Loucy (cell line): ENCODE results near the gene OR4S1.
"Not testable (repeated sequence)": the region's sequence is repeated elsewhere in the genome, so short reads cannot be mapped to it uniquely, and the experiment has no call there.

Experiments
- H2AFZ ChIP-seq: fragments of 200-600 bp; sonication (generic); 2 replicates; pipeline ENCODE4 v1.6.0; 2016; ENCODE audit warnings: antibody characterized with exemption, mild to moderate bottlenecking, low read length, moderate library complexity
- H3F3A ChIP-seq: fragments of 200-600 bp; 2 replicates; pipeline ENCODE4 v1.6.0; 2016; ENCODE audit warnings: antibody characterized with exemption, low read depth, mild to moderate bottlenecking
- H3K27me3 ChIP-seq: fragments of 200-600 bp; sonication (generic); 2 replicates; pipeline ENCODE4 v1.6.1; 2014; ENCODE audit warnings: low read length, mild to moderate bottlenecking; ENCODE audit not compliant: insufficient read depth, poor library complexity, severe bottlenecking
- H3K36me3 ChIP-seq: fragments of 200-600 bp; sonication (generic); 2 replicates; pipeline ENCODE4 v1.6.1; 2016; ENCODE audit warnings: low read length; ENCODE audit not compliant: insufficient read depth
- H3K4me1 ChIP-seq: fragments of 200-600 bp; sonication (generic); 2 replicates; pipeline ENCODE4 v1.5.1; 2014; ENCODE audit warnings: low read length, mild to moderate bottlenecking; ENCODE audit not compliant: insufficient read depth, poor library complexity, severe bottlenecking
- H3K4me2 ChIP-seq: fragments of 200-600 bp; sonication (generic); 2 replicates; pipeline ENCODE4 v1.6.0; 2014; ENCODE audit warnings: antibody characterized with exemption, low read length, low read depth, mild to moderate bottlenecking; ENCODE audit not compliant: poor library complexity, severe bottlenecking
- H3K4me3 ChIP-seq: fragments of 200-600 bp; sonication (generic); 2 replicates; pipeline ENCODE4 v1.5.1; 2014; ENCODE audit warnings: low read length, mild to moderate bottlenecking, mixed read lengths; ENCODE audit not compliant: poor library complexity, severe bottlenecking
- H3K79me2 ChIP-seq: fragments of 200-600 bp; sonication (generic); 2 replicates; pipeline ENCODE4 v1.6.1; 2014; ENCODE audit warnings: low read length; ENCODE audit not compliant: insufficient read depth
- H3K9ac ChIP-seq: fragments of 200-600 bp; sonication (generic); 2 replicates; pipeline ENCODE4 v1.6.0; 2014; ENCODE audit warnings: mild to moderate bottlenecking, low read depth, low read length, moderate library complexity; ENCODE audit not compliant: poor library complexity, severe bottlenecking
- H3K9me2 ChIP-seq: fragments of 200-600 bp; sonication (generic); replicated peaks from 2 replicates; pipeline ENCODE4 v1.6.1; 2016; ENCODE audit warnings: low read depth, low read length, mixed read lengths
- H3K9me3 ChIP-seq: fragments of 200-600 bp; sonication (generic); 2 replicates; pipeline ENCODE4 v1.6.1; 2014; ENCODE audit warnings: mild to moderate bottlenecking, antibody characterized with exemption, low read length, low read depth; ENCODE audit not compliant: insufficient read depth
- H4K20me1 ChIP-seq: fragments of 200-600 bp; sonication (generic); 2 replicates; pipeline ENCODE4 v1.6.0; 2014; ENCODE audit warnings: antibody characterized with exemption, low read length, mild to moderate bottlenecking; ENCODE audit not compliant: insufficient read depth, poor library complexity, severe bottlenecking
- EZH2phosphoT487 ChIP-seq: fragments of 200-600 bp; IDR thresholded peaks from 2 replicates; pipeline ENCODE4 v1.6.1; 2018; ENCODE audit warnings: antibody characterized with exemption, mild to moderate bottlenecking, moderate library complexity, borderline replicate concordance
- TF ChIP-seq, protein P1 (sequence below): fragments of 200-600 bp; sonication (generic); conservative IDR thresholded peaks from 2 replicates; pipeline ENCODE4 v1.5.1; 2014; ENCODE audit warnings: mild to moderate bottlenecking, antibody characterized with exemption, low read length

OR4S1 gene

DNA sequence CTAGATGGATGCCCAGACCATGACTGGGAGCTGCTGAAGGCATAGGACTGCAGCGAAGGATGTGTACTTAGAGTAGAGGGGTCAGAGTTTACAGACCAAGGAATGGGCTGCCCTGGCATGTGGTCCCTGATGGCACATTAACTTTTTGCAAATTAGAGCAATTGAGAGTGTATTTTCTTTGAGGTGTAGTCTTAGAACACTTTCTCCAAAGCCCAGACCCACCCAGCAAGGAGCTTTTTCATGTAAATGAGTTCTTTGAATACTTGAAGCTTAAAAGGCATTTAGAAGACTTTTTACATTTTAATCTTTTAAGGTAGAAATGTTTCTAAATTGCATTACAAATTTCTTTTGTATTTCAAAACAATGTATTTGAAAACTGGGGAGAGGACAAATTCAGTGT is 33.4 kb upstream of the OR4S1 start:
- H3F3A ChIP-seq, result no peaks in the 10 kb centered on the region
- no peak for TF ChIP-seq EZH2phosphoT487
- TF ChIP-seq, protein P1, sequence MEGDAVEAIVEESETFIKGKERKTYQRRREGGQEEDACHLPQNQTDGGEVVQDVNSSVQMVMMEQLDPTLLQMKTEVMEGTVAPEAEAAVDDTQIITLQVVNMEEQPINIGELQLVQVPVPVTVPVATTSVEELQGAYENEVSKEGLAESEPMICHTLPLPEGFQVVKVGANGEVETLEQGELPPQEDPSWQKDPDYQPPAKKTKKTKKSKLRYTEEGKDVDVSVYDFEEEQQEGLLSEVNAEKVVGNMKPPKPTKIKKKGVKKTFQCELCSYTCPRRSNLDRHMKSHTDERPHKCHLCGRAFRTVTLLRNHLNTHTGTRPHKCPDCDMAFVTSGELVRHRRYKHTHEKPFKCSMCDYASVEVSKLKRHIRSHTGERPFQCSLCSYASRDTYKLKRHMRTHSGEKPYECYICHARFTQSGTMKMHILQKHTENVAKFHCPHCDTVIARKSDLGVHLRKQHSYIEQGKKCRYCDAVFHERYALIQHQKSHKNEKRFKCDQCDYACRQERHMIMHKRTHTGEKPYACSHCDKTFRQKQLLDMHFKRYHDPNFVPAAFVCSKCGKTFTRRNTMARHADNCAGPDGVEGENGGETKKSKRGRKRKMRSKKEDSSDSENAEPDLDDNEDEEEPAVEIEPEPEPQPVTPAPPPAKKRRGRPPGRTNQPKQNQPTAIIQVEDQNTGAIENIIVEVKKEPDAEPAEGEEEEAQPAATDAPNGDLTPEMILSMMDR, result no peak

DNA sequence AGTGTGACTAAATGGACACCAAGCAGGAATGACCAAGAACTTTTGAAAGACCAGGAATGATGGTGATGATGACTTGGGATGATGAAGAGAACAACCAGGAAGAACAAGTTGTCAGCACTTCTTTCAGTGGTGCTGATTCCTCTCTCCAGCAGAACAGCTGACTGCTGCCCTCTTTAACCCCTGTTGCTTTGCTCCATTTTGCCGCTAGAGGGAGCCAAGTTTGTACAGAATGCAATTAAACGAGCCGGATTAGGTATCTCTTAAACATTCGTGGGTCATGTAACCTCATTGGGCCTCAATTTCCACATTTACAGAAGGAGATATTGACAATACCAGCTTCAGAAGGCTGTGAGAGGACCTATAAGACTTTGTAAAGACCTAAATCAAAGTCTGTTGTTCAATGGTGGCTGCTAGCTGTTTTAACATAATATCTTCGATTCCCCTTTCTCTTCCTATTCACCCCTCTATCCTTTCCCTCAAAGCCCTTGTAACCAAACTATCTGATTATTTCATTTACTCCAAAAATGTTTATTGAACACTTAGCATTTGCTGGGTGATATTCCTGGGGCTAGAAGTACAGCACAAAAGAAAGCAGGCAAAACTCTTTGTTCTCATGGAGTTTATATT is 1.9 kb downstream of the OR4S1 start:
- Histone ChIP-seq H3K4me3 (no peak overlapping the region), H3K9me3 (no peaks in the 10 kb centered on the region), H2AFZ (peak overlapping the region; percentile 9; the same call in 1 of the 2 replicates), H3K4me2 (no peak overlapping the region), H3K79me2 (no peaks in the 10 kb centered on the region), H3K36me3 (no peaks in the 10 kb centered on the region), H3K27me3 (no peaks in the 10 kb centered on the region), H3K4me1 (no peaks in the 10 kb centered on the region), H3F3A (no peaks in the 10 kb centered on the region), H4K20me1 (no peaks in the 10 kb centered on the region), H3K9ac (no peak overlapping the region), H3K9me2 (no peaks in the 10 kb centered on the region)
- TF ChIP-seq EZH2phosphoT487, result no peak
- TF ChIP-seq, protein P1, result peak; percentile 99

More for the DNA sequence above, 33.4 kb upstream of the OR4S1 start:
- no peaks in the 10 kb centered on the region for H3K79me2 ChIP-seq
- H3K9ac ChIP-seq, result no peak overlapping the region
- no peaks in the 10 kb centered on the region for H3K27me3 ChIP-seq
- H3K4me3 ChIP-seq, result no peak overlapping the region
- H3K4me1 ChIP-seq, result no peaks in the 10 kb centered on the region
- H3K4me2 ChIP-seq, result no peak overlapping the region
- H3K9me2 ChIP-seq, result no peaks in the 10 kb centered on the region
- no peaks in the 10 kb centered on the region for H4K20me1 ChIP-seq
- no peaks in the 10 kb centered on the region for H3K9me3 ChIP-seq
- no peak overlapping the region for H2AFZ ChIP-seq
- no peaks in the 10 kb centered on the region for H3K36me3 ChIP-seq

DNA sequence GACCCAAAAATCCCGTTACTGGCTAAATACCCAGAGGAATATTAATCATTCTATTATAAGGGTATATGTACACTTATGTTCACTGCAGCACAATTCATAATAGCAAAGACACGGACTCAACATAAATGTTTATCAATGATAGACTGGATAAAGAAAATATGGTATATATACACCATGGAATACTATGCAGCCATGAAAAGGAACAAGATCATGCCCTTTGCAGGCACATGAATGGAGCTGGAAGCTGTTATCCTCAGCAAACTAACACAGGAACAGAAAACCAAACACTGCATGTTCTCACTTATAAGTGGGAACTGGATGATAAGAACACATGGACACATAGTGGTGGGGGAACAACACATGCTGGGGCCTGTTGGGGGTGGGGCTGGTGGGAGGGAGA is 7.6 kb downstream of the OR4S1 start:
- not testable (repeated sequence) for H3K9me2 ChIP-seq, H3K27me3 ChIP-seq, H4K20me1 ChIP-seq, H3K4me1 ChIP-seq, H3K9me3 ChIP-seq, H3K36me3 ChIP-seq, H3K4me2 ChIP-seq, H3K9ac ChIP-seq, H2AFZ ChIP-seq, H3K4me3 ChIP-seq, H3K79me2 ChIP-seq, H3F3A ChIP-seq

DNA sequence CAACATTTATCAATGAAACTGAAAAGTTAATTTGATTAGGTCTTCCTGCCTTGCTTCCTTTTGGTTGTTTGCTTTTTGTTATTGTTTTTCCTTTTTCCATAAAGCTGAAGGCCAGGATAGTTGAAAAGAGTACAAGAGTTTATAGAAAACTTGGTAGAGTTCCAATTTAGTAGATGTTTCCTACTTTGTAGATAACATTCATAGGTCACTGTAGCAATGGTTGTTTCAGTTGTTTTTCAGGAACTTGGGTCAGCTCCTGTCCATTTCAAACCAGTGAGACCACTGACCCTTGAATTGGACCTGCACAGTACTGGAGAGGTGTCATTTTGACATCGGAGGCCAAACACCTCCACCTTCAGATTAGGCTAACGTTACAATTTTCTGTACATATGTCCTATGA is 13.8 kb downstream of the OR4S1 start:
- H3F3A ChIP-seq, H3K4me1 ChIP-seq, H3K27me3 ChIP-seq, H3K36me3 ChIP-seq, H2AFZ ChIP-seq, H3K9ac ChIP-seq, H3K9me3 ChIP-seq, H3K4me3 ChIP-seq, H4K20me1 ChIP-seq, H3K4me2 ChIP-seq, H3K9me2 ChIP-seq, H3K79me2 ChIP-seq: not testable (repeated sequence)

DNA sequence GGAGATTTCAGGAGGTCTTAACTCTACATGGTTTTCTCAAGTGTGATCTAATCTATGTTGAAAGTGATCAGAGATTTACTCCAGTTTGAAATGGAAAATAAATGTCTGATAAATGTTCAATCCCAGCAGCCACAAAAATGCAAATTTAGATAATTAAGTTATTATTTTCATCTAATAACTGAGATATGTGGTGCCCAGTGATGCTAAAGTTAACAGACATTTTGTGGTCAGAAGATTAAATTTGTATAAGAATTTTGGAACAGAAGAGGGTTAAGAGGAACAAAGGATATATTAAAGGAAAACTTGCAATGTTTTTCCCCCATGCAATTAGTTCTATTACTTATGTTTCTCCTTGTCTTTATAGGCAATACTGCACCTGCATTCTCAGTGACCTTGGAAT is 18.6 kb downstream of the OR4S1 start, which contains the start of gene OR4C3:
OR4C3 (plus strand) TSS at position 301 of the 400 bp plus-strand sequence. CDS start 102 bp downstream, outside the sequence.
- not testable (repeated sequence) for H3K27me3 ChIP-seq, H3K4me2 ChIP-seq, H3K36me3 ChIP-seq, H3K4me1 ChIP-seq, H3K9ac ChIP-seq, H3K4me3 ChIP-seq, H3K9me2 ChIP-seq, H3F3A ChIP-seq, H2AFZ ChIP-seq, H3K79me2 ChIP-seq, H3K9me3 ChIP-seq, H4K20me1 ChIP-seq
